ENCODE data around the gene AZIN2.

The AZIN2 gene

DNA sequence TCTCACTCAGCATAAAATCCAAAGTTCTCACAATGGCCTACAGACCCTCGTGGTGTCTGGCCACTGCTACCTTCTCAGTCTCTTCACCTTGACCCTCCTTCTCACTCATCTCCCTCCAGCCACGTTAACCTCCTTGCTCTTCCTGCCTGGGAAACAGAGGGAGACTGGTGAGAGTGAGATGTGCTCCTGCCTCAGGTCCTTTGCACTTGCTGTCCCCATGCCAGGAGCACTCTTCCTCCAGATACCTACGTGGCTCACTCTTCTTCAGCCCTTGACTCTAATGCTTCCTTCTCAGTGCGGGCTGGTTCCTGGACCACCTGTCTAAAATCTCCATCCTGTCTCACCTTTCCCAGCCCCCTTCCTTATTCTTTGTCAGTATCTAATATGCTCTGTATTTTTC lies 76.2 kb downstream of the AZIN2 start:
- no peak for DNase-seq (ENCODE audit: low read depth in 2 of 2)
- no peak overlapping the region for H3K4me3 ChIP-seq (replicated peaks in 1 of 2; ENCODE audit: low read depth in 2 of 2, low read length in 2 of 2)
- TF ChIP-seq, protein P1, sequence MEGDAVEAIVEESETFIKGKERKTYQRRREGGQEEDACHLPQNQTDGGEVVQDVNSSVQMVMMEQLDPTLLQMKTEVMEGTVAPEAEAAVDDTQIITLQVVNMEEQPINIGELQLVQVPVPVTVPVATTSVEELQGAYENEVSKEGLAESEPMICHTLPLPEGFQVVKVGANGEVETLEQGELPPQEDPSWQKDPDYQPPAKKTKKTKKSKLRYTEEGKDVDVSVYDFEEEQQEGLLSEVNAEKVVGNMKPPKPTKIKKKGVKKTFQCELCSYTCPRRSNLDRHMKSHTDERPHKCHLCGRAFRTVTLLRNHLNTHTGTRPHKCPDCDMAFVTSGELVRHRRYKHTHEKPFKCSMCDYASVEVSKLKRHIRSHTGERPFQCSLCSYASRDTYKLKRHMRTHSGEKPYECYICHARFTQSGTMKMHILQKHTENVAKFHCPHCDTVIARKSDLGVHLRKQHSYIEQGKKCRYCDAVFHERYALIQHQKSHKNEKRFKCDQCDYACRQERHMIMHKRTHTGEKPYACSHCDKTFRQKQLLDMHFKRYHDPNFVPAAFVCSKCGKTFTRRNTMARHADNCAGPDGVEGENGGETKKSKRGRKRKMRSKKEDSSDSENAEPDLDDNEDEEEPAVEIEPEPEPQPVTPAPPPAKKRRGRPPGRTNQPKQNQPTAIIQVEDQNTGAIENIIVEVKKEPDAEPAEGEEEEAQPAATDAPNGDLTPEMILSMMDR (IDR thresholded peaks at IDR 0.05; ENCODE audit: low read depth, low read length): no peak

DNA sequence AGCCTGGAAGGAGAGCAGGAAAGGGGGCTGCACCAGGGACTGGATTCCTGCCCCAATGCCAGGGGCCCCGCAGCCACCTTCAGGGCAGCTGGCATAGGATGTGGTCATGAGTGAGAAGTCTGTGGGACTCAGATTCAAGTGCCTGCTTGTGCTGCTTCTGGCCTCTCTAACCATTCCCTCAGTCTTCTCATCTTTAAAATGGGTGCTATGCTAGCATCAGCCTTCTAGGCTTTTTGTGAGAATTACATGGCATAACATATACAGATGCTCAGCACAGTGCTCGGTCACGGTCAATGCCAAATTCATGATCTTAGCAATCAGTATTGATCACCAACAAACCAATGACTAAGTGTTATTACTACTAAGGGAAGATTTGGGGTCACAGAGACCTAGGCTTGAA lies 77.4 kb downstream of the AZIN2 start:
- TF ChIP-seq, protein P1 (IDR thresholded peaks at IDR 0.05; ENCODE audit: low read depth, low read length): no peak
- H3K4me3 ChIP-seq (replicated peaks in 1 of 2; ENCODE audit: low read depth in 2 of 2, low read length in 2 of 2): no peak overlapping the region
- no peak for DNase-seq (ENCODE audit: low read depth in 2 of 2)

DNA sequence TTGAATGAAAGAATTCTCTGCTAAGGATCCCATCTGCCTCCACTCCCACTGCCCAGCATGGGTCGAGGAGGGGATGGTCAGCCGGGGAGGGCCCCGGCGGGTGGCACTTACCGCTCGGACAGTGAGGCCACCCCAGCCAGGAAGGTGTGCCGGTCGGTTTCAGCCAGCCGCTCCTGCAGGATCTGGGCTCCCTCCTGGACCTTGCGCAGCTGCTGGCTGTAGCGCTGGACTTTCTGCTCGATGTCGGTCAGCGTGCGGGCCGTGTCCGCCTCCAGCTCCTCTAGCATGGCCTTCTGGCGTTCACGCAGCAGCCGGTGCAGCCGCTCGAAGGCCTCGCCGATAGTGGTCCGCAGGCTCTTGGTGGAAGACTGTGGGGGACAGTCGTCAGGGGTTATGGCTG lies 78.6 kb downstream of the AZIN2 start:
- DNase-seq (ENCODE audit: low read depth in 2 of 2): no peak
- no peak overlapping the region for H3K4me3 ChIP-seq (replicated peaks in 1 of 2; ENCODE audit: low read depth in 2 of 2, low read length in 2 of 2)
- TF ChIP-seq, protein P1 (IDR thresholded peaks at IDR 0.05; ENCODE audit: low read depth, low read length): no peak

DNA sequence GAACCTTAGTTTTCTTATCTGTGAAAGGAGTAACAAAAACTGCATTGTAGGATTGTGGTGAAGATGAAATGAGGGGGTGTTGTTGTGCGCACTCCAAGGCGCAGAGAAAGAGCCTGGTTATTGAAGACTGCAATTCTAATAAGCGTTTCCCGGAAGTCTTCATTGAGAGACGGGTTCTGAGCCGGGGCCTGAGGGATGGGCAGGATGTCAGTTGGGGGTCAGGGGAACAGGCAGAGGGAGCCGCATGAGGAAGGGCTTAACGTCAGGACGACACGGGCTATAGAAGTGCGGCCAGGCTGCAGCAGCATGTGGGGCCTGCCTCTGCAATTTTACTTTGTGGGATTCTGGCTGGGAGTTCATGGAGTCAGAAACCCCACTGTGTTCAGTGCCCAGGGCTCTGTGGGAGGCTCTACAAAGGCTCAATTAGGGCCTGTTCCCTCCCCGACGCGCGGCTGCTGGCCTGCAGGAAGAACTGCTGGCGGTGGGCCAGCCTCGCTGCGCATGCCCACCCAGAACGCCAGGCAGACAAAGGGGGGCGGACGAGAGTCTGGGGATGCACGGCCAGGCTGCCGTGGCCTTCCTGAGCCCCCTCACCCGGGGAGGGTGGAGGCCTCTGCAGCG lies 80.2 kb downstream of the AZIN2 start:
- DNase-seq (ENCODE audit: low read depth in 2 of 2): peak in 1 of 2 donors; percentile 68
- no peak overlapping the region for H3K4me3 ChIP-seq (replicated peaks in 1 of 2; ENCODE audit: low read depth in 2 of 2, low read length in 2 of 2)

DNA sequence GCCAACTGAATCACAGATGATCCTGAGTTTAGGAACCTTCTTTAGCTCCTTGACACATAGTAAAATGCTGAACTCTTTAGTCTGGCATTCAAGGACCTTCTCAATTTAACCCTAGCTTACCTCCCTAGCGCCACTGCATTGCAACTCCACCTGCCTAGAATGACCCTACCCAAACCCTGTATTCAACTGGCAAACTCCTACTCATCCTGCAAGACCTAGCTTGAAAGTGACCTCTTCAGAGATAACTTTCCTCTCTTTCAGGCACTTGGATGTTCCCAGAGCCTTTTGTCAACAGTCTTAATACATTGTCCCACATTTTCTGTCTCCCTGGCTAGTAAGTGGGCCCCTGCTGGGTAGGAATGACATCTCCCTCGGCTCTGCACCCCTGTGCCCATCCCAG lies 81.2 kb downstream of the AZIN2 start:
- TF ChIP-seq, protein P1 (IDR thresholded peaks at IDR 0.05; ENCODE audit: low read depth, low read length): no peak
- DNase-seq (ENCODE audit: low read depth in 2 of 2): no peak
- no peak overlapping the region for H3K4me3 ChIP-seq (replicated peaks in 1 of 2; ENCODE audit: low read depth in 2 of 2, low read length in 2 of 2)

More for the DNA sequence above, 80.2 kb downstream of the AZIN2 start:
- TF ChIP-seq, protein P1 (IDR thresholded peaks at IDR 0.05; ENCODE audit: low read depth, low read length): no peak

DNA sequence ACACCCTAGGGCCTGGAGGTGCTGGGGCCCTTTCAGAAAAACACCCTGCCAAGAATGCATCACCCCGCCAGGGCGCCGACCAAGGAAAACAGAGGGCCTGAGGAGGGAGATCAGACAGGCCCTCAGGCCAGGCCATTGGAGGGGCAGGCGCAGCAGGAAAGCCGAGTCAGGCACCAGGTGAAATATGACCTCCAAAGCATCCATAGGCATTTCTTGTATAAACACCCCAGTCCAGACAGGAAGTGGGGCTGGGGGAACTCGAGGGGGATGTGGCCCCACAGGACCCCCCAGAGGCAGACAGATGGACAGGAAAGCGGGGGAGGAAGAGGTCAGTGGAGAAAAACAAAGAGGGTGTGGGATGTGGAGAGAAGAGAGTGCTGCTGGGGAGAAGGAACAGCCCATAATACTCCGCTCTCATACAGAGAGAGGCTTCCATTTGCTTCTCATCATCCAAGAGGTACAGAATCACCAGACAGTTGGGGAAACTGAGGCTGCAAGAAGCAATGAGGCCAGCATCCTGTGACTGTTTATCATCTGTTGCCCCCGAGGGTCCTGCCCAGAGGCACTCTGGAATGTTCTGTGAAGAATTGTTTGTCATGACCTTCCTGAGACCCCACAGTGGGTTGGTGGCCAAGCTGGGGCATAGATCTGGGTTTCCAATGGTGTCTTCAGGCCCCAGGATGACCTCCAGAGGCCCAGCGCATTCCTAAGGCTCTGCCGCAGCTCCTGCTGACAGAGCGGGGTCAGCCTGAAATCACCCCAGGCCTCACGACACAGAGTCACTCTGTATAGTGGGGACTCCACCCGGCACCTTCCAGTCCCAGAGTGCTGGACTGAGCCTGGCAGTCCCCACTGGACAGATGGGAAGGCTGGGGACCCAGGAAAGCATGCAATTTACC lies 82.9 kb downstream of the AZIN2 start:
- H3K4me3 ChIP-seq (replicated peaks in 1 of 2; ENCODE audit: low read depth in 2 of 2, low read length in 2 of 2): no peak overlapping the region
- peak; percentile 34 to 50 for DNase-seq (ENCODE audit: low read depth in 2 of 2)
- TF ChIP-seq, protein P1 (IDR thresholded peaks at IDR 0.05; ENCODE audit: low read depth, low read length): no peak

All from cardiac fibroblast (primary cell).